ENCODE measurements around the gene TUBB2B. TPM values are rescaled to one million over a fixed set of nuclear protein-coding genes. Genes with fewer than 3 reads are reported as not detected.

The TUBB2B gene
- total and polyA plus RNA-seq, 2 donors (not counting 3 experiments of a cell fraction or from before 2014, with no cell fraction given): 5.1 to 8.3 TPM

GRCh38 chr6:3226481-3227362 is 731 bp downstream of the TUBB2B start:
- peak overlapping the region; percentile 72 for H3K4me2 ChIP-seq (ENCODE audit: insufficient read depth, low read length)
- no peak overlapping the region for H3K9ac ChIP-seq (replicated peaks; ENCODE audit: extremely low read depth, insufficient read depth, low read length)
- FAIRE-seq (no peak), DNase-seq (ENCODE audit: low read depth, low spot score) (no peak)
- dilution Hi-C loops (cut with MboI; ENCODE audit: extremely low pct_ligation_motif_present, low sequenced_read_pairs) (no loop called here), intact Hi-C loops (cut with micrococcal nuclease) (loop anchor here (5.0 kb wide), 1 partner anchor 439 kb away; no protein-coding TSS in a partner anchor)
- no peak overlapping the region for H3K27ac ChIP-seq (ENCODE audit: insufficient read depth, low read depth, low read length)
- H3K4me3 ChIP-seq (replicated peaks in 1 of 3; ENCODE audit: insufficient read depth in 1 of 3, low read depth in 1 of 3, low read length in 3 of 3): peak overlapping the region in 2 of 3 experiments; percentile 16
- ChIA-PET CTCF (interaction anchor here (0.8 to 1.3 kb wide), 2 partner anchors 10 to 25 kb away, joined by 4 to 7 read pairs; no protein-coding TSS in a partner anchor), POLR2A (no interaction called here)
- peaks cover 20% of the 10 kb centered on the region for H3K4me1 ChIP-seq (ENCODE audit: control insufficient read depth, extremely low read depth, insufficient read depth, low read length)
- no peaks in the 10 kb centered on the region for H3K9me3 ChIP-seq (replicated peaks; ENCODE audit: control insufficient read depth, insufficient read depth, low read length)
- H3K9me1 ChIP-seq (replicated peaks; ENCODE audit: control insufficient read depth, extremely low read depth, insufficient read depth, low read length): no peaks in the 10 kb centered on the region
- BruUV-seq (replicated peaks): no TSS peak
- H3K36me3 ChIP-seq (ENCODE audit: control insufficient read depth in 2 of 2, extremely low read depth in 1 of 2, insufficient read depth in 2 of 2, low read length in 2 of 2): no peaks in the 10 kb centered on the region
- H4K20me1 ChIP-seq (replicated peaks; ENCODE audit: control insufficient read depth, extremely low read depth, insufficient read depth, low read length): no peaks in the 10 kb centered on the region
- peaks cover 52 to 75% of the 10 kb centered on the region in 2 experiments for H3K27me3 ChIP-seq (ENCODE audit: control insufficient read depth in 2 of 2, insufficient read depth in 2 of 2, low read length in 2 of 2)
- TF ChIP-seq JUN (IDR thresholded peaks at IDR 0.05; ENCODE audit: borderline replicate concordance, insufficient read depth, insufficient read length, low read depth): no peak
- TF ChIP-seq POLR2A (IDR thresholded peaks at IDR 0.05; ENCODE audit: low read depth, low read length): no peak
- no peak for TF ChIP-seq MYC (IDR thresholded peaks at IDR 0.05; ENCODE audit: low read depth, low read length)
- TF ChIP-seq CTCF (IDR thresholded peaks at IDR 0.05; ENCODE audit: extremely low read depth in 1 of 2, insufficient read depth in 1 of 2, low read depth in 1 of 2, low read length in 2 of 2): no peak
- TF ChIP-seq MAX (IDR thresholded peaks at IDR 0.05; ENCODE audit: insufficient read depth, insufficient read length): no peak
- TF ChIP-seq FOS (IDR thresholded peaks at IDR 0.05; ENCODE audit: borderline replicate concordance, insufficient read depth, low read length): no peak
- no peak for TF ChIP-seq POLR2AphosphoS5 (IDR thresholded peaks at IDR 0.05; ENCODE audit: insufficient read depth, low read depth, low read length)
- no peak for TF ChIP-seq GATA2 (IDR thresholded peaks at IDR 0.05; ENCODE audit: insufficient read depth, insufficient read length, low read depth, low read length)
- no peak for TF ChIP-seq EZH2 (IDR thresholded peaks at IDR 0.05; ENCODE audit: borderline replicate concordance, low read depth, low read length, severe bottlenecking)
- peak overlapping the region; percentile 31 for H2AFZ ChIP-seq (ENCODE audit: low read depth, low read length)
- no peaks in the 10 kb centered on the region for H3K79me2 ChIP-seq (ENCODE audit: control insufficient read depth, insufficient read depth, low read length)
